HepG2 (cell line): ENCODE results near the gene L3MBTL1. TPM values are rescaled to one million over a fixed set of nuclear protein-coding genes. Genes with fewer than 3 reads are reported as not detected.

Experiments
- ATF7-NPFF ChIP-seq: sonication (generic); formaldehyde crosslinking; IDR thresholded peaks from 2 replicates; pipeline ENCODE4 v1.8.1; 2023; ENCODE audit warnings: mild to moderate bottlenecking, low read depth, missing genetic modification reagents, moderate library complexity
- CC2D1A ChIP-seq: sonication (generic); formaldehyde crosslinking; IDR thresholded peaks from 2 replicates; pipeline ENCODE4 v1.8.1; 2023; ENCODE audit warnings: mild to moderate bottlenecking, missing genetic modification reagents
- CREM ChIP-seq, 2 experiments: sonication (generic) in 1 of 2; formaldehyde crosslinking in 1 of 2; IDR thresholded peaks; 2 replicates each; pipeline versions ENCODE4 v1.4.0 to v1.6.1; 2016 to 2020; ENCODE audit warnings: antibody characterized with exemption in 1 of 2, mild to moderate bottlenecking in 1 of 2, missing genetic modification reagents in 1 of 2
- FOXK1 ChIP-seq: sonication (generic); formaldehyde crosslinking; IDR thresholded peaks from 2 replicates; pipeline ENCODE4 v1.4.0; 2020; ENCODE audit warnings: low read depth, missing genetic modification reagents, borderline replicate concordance
- FOXM1 ChIP-seq: sonication (generic); formaldehyde crosslinking; IDR thresholded peaks from 2 replicates; pipeline ENCODE4 v1.5.0; 2020; ENCODE audit warnings: missing genetic modification reagents
- HDAC6 ChIP-seq: fragments of 200-600 bp; sonication (generic); IDR thresholded peaks from 2 replicates; pipeline ENCODE4 v1.7.0; 2017; ENCODE audit warnings: mild to moderate bottlenecking, antibody characterized with exemption, low read length, low read depth
- HNF1B ChIP-seq: sonication (generic); formaldehyde crosslinking; IDR thresholded peaks from 2 replicates; pipeline ENCODE4 v1.5.1; 2020; ENCODE audit warnings: mild to moderate bottlenecking, moderate library complexity, missing genetic modification reagents
- IKZF4 ChIP-seq: sonication (generic); formaldehyde crosslinking; IDR thresholded peaks from 2 replicates; pipeline ENCODE4 v1.5.1; 2020; ENCODE audit warnings: borderline replicate concordance, mild to moderate bottlenecking, low read depth, missing genetic modification reagents; ENCODE audit errors: not compliant biosample characterization
- KDM5B ChIP-seq: sonication (generic); formaldehyde crosslinking; IDR thresholded peaks from 2 replicates; pipeline ENCODE4 v1.4.0; 2020; ENCODE audit warnings: missing genetic modification reagents, mild to moderate bottlenecking, borderline replicate concordance
- NFYB ChIP-seq: sonication (generic); formaldehyde crosslinking; IDR thresholded peaks from 2 replicates; pipeline ENCODE4 v1.4.0; 2020; ENCODE audit warnings: missing genetic modification reagents
- NR1H2 ChIP-seq: sonication (generic); formaldehyde crosslinking; IDR thresholded peaks from 2 replicates; pipeline ENCODE4 v1.8.1; 2022; ENCODE audit warnings: low read depth, missing genetic modification reagents, borderline replicate concordance
- NR2F1 ChIP-seq, 2 experiments: fragments of 450-650 bp in 1 of 2; formaldehyde crosslinking in 1 of 2; IDR thresholded peaks; 2 replicates each; pipeline versions ENCODE4 v1.5.0 to v1.6.1; 2016 to 2020; ENCODE audit warnings: mild to moderate bottlenecking in 1 of 2, missing compliant biosample characterization in 1 of 2, missing genetic modification reagents in 1 of 2, moderate library complexity in 1 of 2
- POLR2G ChIP-seq: fragments of 200-400 bp; formaldehyde crosslinking; IDR thresholded peaks from 2 replicates; pipeline ENCODE4 v1.6.1; 2018; ENCODE audit warnings: mild to moderate bottlenecking, low read depth, low read length, moderate library complexity
- REXO4 ChIP-seq: sonication (generic); formaldehyde crosslinking; IDR thresholded peaks from 2 replicates; pipeline ENCODE4 v1.8.0; 2022; ENCODE audit warnings: missing genetic modification reagents, mild to moderate bottlenecking, borderline replicate concordance
- STAG1 ChIP-seq: sonication (generic); formaldehyde crosslinking; IDR thresholded peaks from 2 replicates; pipeline ENCODE4 v1.4.0; 2020; ENCODE audit warnings: missing genetic modification reagents
- THAP7 ChIP-seq: sonication (generic); formaldehyde crosslinking; IDR thresholded peaks from 2 replicates; pipeline ENCODE4 v1.8.1; 2023; ENCODE audit warnings: mild to moderate bottlenecking, missing genetic modification reagents
- WIZ ChIP-seq: sonication (generic); formaldehyde crosslinking; IDR thresholded peaks from 2 replicates; pipeline ENCODE4 v1.5.1; 2020; ENCODE audit warnings: mild to moderate bottlenecking, missing genetic modification reagents
- ZGPAT ChIP-seq: IDR thresholded peaks from 2 replicates; pipeline ENCODE4 v1.6.1; 2016; ENCODE audit warnings: mild to moderate bottlenecking
- ZNF17 ChIP-seq: sonication (generic); formaldehyde crosslinking; IDR thresholded peaks from 2 replicates; pipeline ENCODE4 v1.5.0; 2020; ENCODE audit warnings: mild to moderate bottlenecking, missing genetic modification reagents
- ZNF296 ChIP-seq: sonication (generic); formaldehyde crosslinking; conservative IDR thresholded peaks from 2 replicates; pipeline ENCODE4 v1.5.0; 2020; ENCODE audit warnings: mild to moderate bottlenecking, missing genetic modification reagents
- ZNF331 ChIP-seq: sonication (generic); formaldehyde crosslinking; IDR thresholded peaks from 2 replicates; pipeline ENCODE4 v1.4.0; 2020; ENCODE audit warnings: missing genetic modification reagents
- ZNF33A ChIP-seq: sonication (generic); formaldehyde crosslinking; IDR thresholded peaks from 2 replicates; pipeline ENCODE4 v1.5.1; 2020; ENCODE audit warnings: missing genetic modification reagents, mild to moderate bottlenecking, moderate library complexity, borderline replicate concordance
- ZNF546 ChIP-seq: sonication (generic); formaldehyde crosslinking; conservative IDR thresholded peaks from 2 replicates; pipeline ENCODE4 v1.8.1; 2023; ENCODE audit warnings: mild to moderate bottlenecking, missing genetic modification reagents
- ZNF710 ChIP-seq: sonication (generic); formaldehyde crosslinking; IDR thresholded peaks from 2 replicates; pipeline ENCODE4 v1.5.0; 2020; ENCODE audit warnings: mild to moderate bottlenecking, missing genetic modification reagents, borderline replicate concordance
- ZSCAN12 ChIP-seq: sonication (generic); formaldehyde crosslinking; IDR thresholded peaks from 2 replicates; pipeline ENCODE4 v1.9.0; 2021; ENCODE audit warnings: mild to moderate bottlenecking, missing genetic modification reagents
- polyA plus RNA-seq, 8 experiments: library from polyadenylated mRNA; depleted of rRNA in 3 of 8; stranded (reverse) in 7 of 8; unstranded in 1 of 8; fragments of >200 nt; fragmentation: Illumina TruSeq in 4 of 8; extraction: Trizol in 4 of 8; gene quantifications; 2 replicates each; pipeline versions ENCODE4 v1.2.1 to v1.2.3, GENCODE V29; 2011 to 2016; ENCODE audit warnings: low read depth in 4 of 8, missing spikeins in 1 of 8, mixed read lengths in 1 of 8; ENCODE audit not compliant: insufficient read depth in 1 of 8
- total RNA-seq, 5 experiments: library from RNA; depleted of rRNA; stranded (reverse); fragments of >200 nt; fragmentation: Illumina TruSeq; extraction: Trizol; gene quantifications; 2 replicates each; pipeline ENCODE4 v1.2.3, GENCODE V29; 2016; ENCODE audit warnings: low read depth in 1 of 5

Gene L3MBTL1
- total and polyA plus RNA-seq, 2 of the 13 experiments (the other 11 are each of a cell fraction or from before 2014, with no cell fraction given): 9.0 to 17.8 TPM

- TF ChIP-seq THAP7 (CRISPR knock-in tag) (no peak), ZGPAT (CRISPR knock-in tag) (no peak), IKZF4 (CRISPR knock-in tag) (no peak), CREM (IDR thresholded peaks at IDR 0.05) (no peak), CREM (CRISPR knock-in tag; IDR thresholded peaks at IDR 0.05) (no peak), ZNF546 (no peak), NFYB (no peak), CC2D1A (CRISPR knock-in tag) (no peak), ZNF296 (0 out of 2 replicates have a peak, but pooled peaks have one; percentile 54), ZSCAN12 (CRISPR knock-in tag) (no peak), ZNF710 (CRISPR knock-in tag) (no peak), FOXK1 (CRISPR knock-in tag) (no peak), ZNF331 (CRISPR knock-in tag) (no peak), NR1H2 (CRISPR knock-in tag) (no peak), NR2F1 (CRISPR knock-in tag; IDR thresholded peaks at IDR 0.05) (no peak), STAG1 (CRISPR knock-in tag) (no peak), REXO4 (CRISPR knock-in tag) (no peak), HDAC6 (no peak), POLR2G (no peak), ZNF33A (CRISPR knock-in tag) (no peak; the same call in 1 of the 2 replicates), KDM5B (no peak), ZNF17 (no peak), ATF7-NPFF (0 out of 2 replicates have a peak, but pooled peaks have one; percentile 10), WIZ (CRISPR knock-in tag) (no peak), FOXM1 (CRISPR knock-in tag) (no peak), HNF1B (CRISPR knock-in tag) (no peak)
These were observed 82.5 kb downstream of the L3MBTL1 start (continued) for GRCh38 chr20:43590036-43590391.
